Suprapubic skin (tissue), 2 donors: ENCODE data around the gene TRIM46.

Experiments used
- EP300 ChIP-seq: sonication (generic); formaldehyde crosslinking; IDR thresholded peaks from one replicate; pipeline ENCODE4 v1.6.1; 2017; ENCODE audit warnings: antibody characterized with exemption
- POLR2A ChIP-seq, 2 donors: fragments of 450-650 bp; IDR thresholded peaks; one replicate each; pipeline ENCODE4 v1.6.1; 2017; ENCODE audit warnings: antibody characterized with exemption in 2 of 2, mild to moderate bottlenecking in 2 of 2, moderate library complexity in 2 of 2

GRCh38 chr1:155186067-155186793 lies 12.6 kb downstream of the TRIM46 start:
- TF ChIP-seq POLR2A (IDR thresholded peaks at IDR 0.05) (no peak), EP300 (no peak)
